A549 (cell line): ENCODE measurements around the gene ADGRG3.

Experiments used
- CBX2 ChIP-seq: fragments of 200-600 bp; sonication (generic); IDR thresholded peaks from 2 replicates; pipeline ENCODE4 v1.6.1; 2016; ENCODE audit warnings: low read depth, mild to moderate bottlenecking, borderline replicate concordance
- NPAS2 ChIP-seq: fragments of 250-450 bp; sonication (Bioruptor Pico); IDR thresholded peaks from 2 replicates; pipeline ENCODE4 v1.8.0; 2022; ENCODE audit warnings: mild to moderate bottlenecking, moderate library complexity, borderline replicate concordance
- POLR2A ChIP-seq: IDR thresholded peaks from 2 replicates; pipeline ENCODE4 v1.6.1; 2012; ENCODE audit warnings: mild to moderate bottlenecking, low read length
- RAD21 ChIP-seq, 2 experiments: fragments of >200 bp in 1 of 2; sonication (Bioruptor Twin) in 1 of 2; formaldehyde crosslinking in 1 of 2; IDR thresholded peaks in 1 of 2; conservative IDR thresholded peaks in 1 of 2; 2 replicates in 1 of 2; 3 replicates in 1 of 2; pipeline ENCODE4 v1.6.1; 2012 to 2018; ENCODE audit warnings: inconsistent platforms in 1 of 2
- RNF2 ChIP-seq: fragments of 200-600 bp; sonication (generic); IDR thresholded peaks from 2 replicates; pipeline ENCODE4 v1.6.1; 2016; ENCODE audit warnings: low read depth, mild to moderate bottlenecking, antibody characterized with exemption, moderate library complexity, borderline replicate concordance
- TF ChIP-seq, protein P1 (sequence below): fragments of >200 bp; sonication (Bioruptor Twin); formaldehyde crosslinking; IDR thresholded peaks from 3 replicates; pipeline ENCODE4 v1.5.1; 2016

DNA sequence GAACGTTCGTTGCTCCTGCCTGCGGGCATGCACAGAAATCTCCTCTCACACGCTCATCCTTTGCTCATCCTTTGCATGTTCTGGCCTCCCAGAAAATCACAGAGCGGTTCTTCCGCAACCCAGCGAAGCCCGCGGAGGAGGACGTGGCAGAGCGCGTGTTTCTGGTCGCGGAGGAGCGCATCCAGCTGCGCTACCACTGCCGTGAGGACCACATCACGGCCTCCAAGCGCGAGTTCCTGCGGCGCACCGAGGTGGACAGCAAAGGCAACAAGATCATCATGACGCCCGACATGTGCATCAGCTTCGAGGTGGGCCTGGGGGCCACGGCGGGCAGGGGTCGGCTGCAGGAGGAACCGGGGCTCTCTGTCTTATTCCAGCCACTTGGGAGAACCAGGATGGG is 57.9 kb downstream of the ADGRG3 start:
- TF ChIP-seq POLR2A (no peak), RNF2 (no peak), RAD21 (conservative IDR thresholded peaks at IDR 0.05 in 1 of 2, IDR thresholded peaks at IDR 0.05 in 1 of 2) (no peak), CBX2 (no peak), NPAS2 (no peak)
- TF ChIP-seq, protein P1, sequence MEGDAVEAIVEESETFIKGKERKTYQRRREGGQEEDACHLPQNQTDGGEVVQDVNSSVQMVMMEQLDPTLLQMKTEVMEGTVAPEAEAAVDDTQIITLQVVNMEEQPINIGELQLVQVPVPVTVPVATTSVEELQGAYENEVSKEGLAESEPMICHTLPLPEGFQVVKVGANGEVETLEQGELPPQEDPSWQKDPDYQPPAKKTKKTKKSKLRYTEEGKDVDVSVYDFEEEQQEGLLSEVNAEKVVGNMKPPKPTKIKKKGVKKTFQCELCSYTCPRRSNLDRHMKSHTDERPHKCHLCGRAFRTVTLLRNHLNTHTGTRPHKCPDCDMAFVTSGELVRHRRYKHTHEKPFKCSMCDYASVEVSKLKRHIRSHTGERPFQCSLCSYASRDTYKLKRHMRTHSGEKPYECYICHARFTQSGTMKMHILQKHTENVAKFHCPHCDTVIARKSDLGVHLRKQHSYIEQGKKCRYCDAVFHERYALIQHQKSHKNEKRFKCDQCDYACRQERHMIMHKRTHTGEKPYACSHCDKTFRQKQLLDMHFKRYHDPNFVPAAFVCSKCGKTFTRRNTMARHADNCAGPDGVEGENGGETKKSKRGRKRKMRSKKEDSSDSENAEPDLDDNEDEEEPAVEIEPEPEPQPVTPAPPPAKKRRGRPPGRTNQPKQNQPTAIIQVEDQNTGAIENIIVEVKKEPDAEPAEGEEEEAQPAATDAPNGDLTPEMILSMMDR, result no peak
